HepG2 (cell line): ENCODE data around the gene CSMD2. TPM values are rescaled to one million over a fixed set of nuclear protein-coding genes. Genes with fewer than 3 reads are reported as not detected.

Source experiments
- ATAC-seq: fragments of 200-7000 bp; cut with Tn5 transposase; 3 replicates; pipeline ENCODE4 v1.9.1; 2020; ENCODE audit warnings: mild to moderate bottlenecking, moderate library complexity
- BruUV-seq: library from RNA; stranded (reverse); fragments of 400-500 nt; replicated peaks from 2 replicates; lab custom pipeline; 2021; lab: Mats Ljungman, UMichigan
- CTCF ChIA-PET: fragments of 300-600 bp; formaldehyde crosslinking; extraction: SDS; loops from one replicate; lab custom pipeline; 2021; ENCODE audit warnings: low total read pairs, inconsistent platforms, low intra/inter-chr PET ratio; lab: Yijun Ruan, JAX
- POLR2A ChIA-PET: fragments of 350-600 bp; sonication (Branson Sonifier 250); formaldehyde crosslinking; loops from one replicate; lab custom pipeline; 2020; ENCODE audit warnings: antibody characterized with exemption, inconsistent platforms; lab: Yijun Ruan, JAX
- DNase-seq: peaks from one replicate; pipeline ENCODE4 v3.0.0-alpha.2; 2015; ENCODE audit warnings: low spot score
- FAIRE-seq: peaks from 3 replicates; lab custom pipeline; 2011; peaks lifted over from hg19 to GRCh38; lab: Jason Lieb, UNC
- H2AFZ ChIP-seq: one replicate; pipeline ENCODE4 v1.6.1; 2011; ENCODE audit warnings: low read length, inconsistent platforms
- H3K27ac ChIP-seq: fragments of 300-600 bp; 3 replicates; pipeline ENCODE4 v1.8.0; 2011; ENCODE audit warnings: mixed run types, mild to moderate bottlenecking, mixed read lengths, low read length, inconsistent platforms; ENCODE audit not compliant: insufficient read depth; ENCODE audit errors: extremely low read length
- H3K27me3 ChIP-seq, 2 experiments: fragments of 200-600 bp in 1 of 2; 2 replicates in 1 of 2; 3 replicates in 1 of 2; pipeline versions ENCODE4 v1.6.0 to v1.8.0; 2011; ENCODE audit warnings: low read length in 2 of 2, mild to moderate bottlenecking in 2 of 2, moderate library complexity in 2 of 2, inconsistent platforms in 1 of 2; ENCODE audit not compliant: insufficient read depth in 2 of 2, control insufficient read depth in 1 of 2
- H3K36me3 ChIP-seq, 2 experiments: fragments of 200-600 bp in 1 of 2; replicated peaks in 1 of 2; 2 replicates in 1 of 2; 3 replicates in 1 of 2; pipeline versions ENCODE4 v1.5.1 to v1.8.0; 2011; ENCODE audit warnings: low read length in 2 of 2, inconsistent platforms in 1 of 2; ENCODE audit not compliant: insufficient read depth in 2 of 2, control insufficient read depth in 1 of 2
- H3K4me1 ChIP-seq: 2 replicates; pipeline ENCODE4 v1.5.1; 2012; ENCODE audit warnings: low read length, inconsistent platforms; ENCODE audit not compliant: insufficient read depth
- H3K4me2 ChIP-seq: 2 replicates; pipeline ENCODE4 v1.6.0; 2011; ENCODE audit warnings: low read depth, low read length, inconsistent platforms
- H3K4me3 ChIP-seq, 3 experiments: fragments of 200-600 bp in 1 of 3; sonication (generic), shearing (Covaris generic) in 1 of 3; replicated peaks in 1 of 3; 2 replicates each; pipeline ENCODE4 v1.5.1; 2011 to 2016; ENCODE audit warnings: low read length in 3 of 3, inconsistent platforms in 2 of 3, low read depth in 2 of 3, mild to moderate bottlenecking in 2 of 3, control low read depth in 1 of 3, mixed read lengths in 1 of 3; ENCODE audit not compliant: insufficient read depth in 1 of 3
- H3K79me2 ChIP-seq: one replicate; pipeline ENCODE4 v1.6.1; 2011; ENCODE audit warnings: low read length, inconsistent platforms; ENCODE audit not compliant: insufficient read depth
- H3K9ac ChIP-seq: 2 replicates; pipeline ENCODE4 v1.6.0; 2011; ENCODE audit warnings: mild to moderate bottlenecking, low read depth, low read length, inconsistent platforms; ENCODE audit not compliant: insufficient read depth
- H3K9me3 ChIP-seq: 2 replicates; pipeline ENCODE4 v1.5.1; 2012; ENCODE audit warnings: mild to moderate bottlenecking, low read length
- H4K20me1 ChIP-seq: 2 replicates; pipeline ENCODE4 v1.6.0; 2011; ENCODE audit warnings: inconsistent platforms, mild to moderate bottlenecking, low read length, moderate library complexity; ENCODE audit not compliant: insufficient read depth
- ZNF121 ChIP-seq: sonication (generic); formaldehyde crosslinking; IDR thresholded peaks from 2 replicates; pipeline ENCODE4 v1.5.0; 2020; ENCODE audit warnings: mild to moderate bottlenecking, missing genetic modification reagents
- ZNF124 ChIP-seq: sonication (generic); formaldehyde crosslinking; IDR thresholded peaks from 2 replicates; pipeline ENCODE4 v1.4.0; 2020; ENCODE audit warnings: missing genetic modification reagents
- ZNF329 ChIP-seq: sonication (generic); formaldehyde crosslinking; IDR thresholded peaks from 2 replicates; pipeline ENCODE4 v1.9.0; 2021; ENCODE audit warnings: low read depth, mild to moderate bottlenecking, missing genetic modification reagents
- ZNF850 ChIP-seq: sonication (generic); formaldehyde crosslinking; conservative IDR thresholded peaks from 2 replicates; pipeline ENCODE4 v1.9.0; 2021; ENCODE audit warnings: mild to moderate bottlenecking, missing genetic modification reagents
- WGBS: methylation state at CpG from one replicate; pipeline ENCODE4 v1.1.6; 2017; ENCODE audit warnings: low lambda C conversion rate; 5-methylcytosine and 5-hydroxymethylcytosine counted together
- in situ Hi-C: cut with HindIII; loops from 2 replicates; pipeline ENCODE4 v1.10.0; 2017; ENCODE audit warnings: low pct_unique_long_range_greater_than_20kb; ENCODE audit not compliant: extremely low pct_ligation_motif_present
- intact Hi-C: fragments of 100-400 bp; cut with micrococcal nuclease; formaldehyde crosslinking; loops from one replicate; pipeline ENCODE4 v1.10.0; 2022; ENCODE audit not compliant: unreplicated experiment
- polyA plus RNA-seq, 8 experiments: library from polyadenylated mRNA; depleted of rRNA in 3 of 8; stranded (reverse) in 7 of 8; unstranded in 1 of 8; fragments of >200 nt; fragmentation: Illumina TruSeq in 4 of 8; extraction: Trizol in 4 of 8; gene quantifications; 2 replicates each; pipeline versions ENCODE4 v1.2.1 to v1.2.3, GENCODE V29; 2011 to 2016; ENCODE audit warnings: low read depth in 4 of 8, missing spikeins in 1 of 8, mixed read lengths in 1 of 8; ENCODE audit not compliant: insufficient read depth in 1 of 8
- total RNA-seq, 5 experiments: library from RNA; depleted of rRNA; stranded (reverse); fragments of >200 nt; fragmentation: Illumina TruSeq; extraction: Trizol; gene quantifications; 2 replicates each; pipeline ENCODE4 v1.2.3, GENCODE V29; 2016; ENCODE audit warnings: low read depth in 1 of 5
- TF ChIP-seq, protein P1 (sequence below): sonication (generic); formaldehyde crosslinking; IDR thresholded peaks from 2 replicates; pipeline ENCODE4 v1.4.0; 2020; ENCODE audit warnings: missing genetic modification reagents
- TF ChIP-seq, protein P2 (sequence below): sonication (generic); formaldehyde crosslinking; IDR thresholded peaks from 2 replicates; pipeline ENCODE4 v1.4.0; 2020; ENCODE audit warnings: mild to moderate bottlenecking, missing genetic modification reagents
- TF ChIP-seq, protein P3 (sequence below): IDR thresholded peaks from 2 replicates; pipeline ENCODE4 v1.6.1; 2016; ENCODE audit warnings: low read depth

The CSMD2 gene
- total and polyA plus RNA-seq, 2 of the 13 experiments (the other 11 are each of a cell fraction or from before 2014, with no cell fraction given) = not detected

DNA sequence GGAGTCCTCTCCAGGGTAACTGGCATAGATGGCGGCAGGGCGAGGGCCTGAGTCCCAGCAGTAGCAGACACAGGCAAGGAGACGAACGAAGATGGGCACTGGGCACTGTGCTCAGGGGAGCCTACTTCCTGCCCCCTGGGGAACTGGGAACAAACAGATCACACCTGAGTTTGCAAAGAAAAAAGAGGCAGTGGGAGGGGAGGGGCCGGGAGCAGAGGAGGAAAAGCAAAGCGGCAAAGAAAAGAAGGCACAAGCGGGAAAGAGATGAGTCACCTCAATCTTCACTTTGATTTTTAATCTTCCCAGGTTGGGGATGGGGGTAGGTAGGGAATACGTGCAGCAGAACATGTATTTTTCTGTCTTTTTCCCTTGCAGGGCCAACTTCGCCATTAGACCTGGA lies 648.6 kb downstream of the CSMD2 start (continued):
- TF ChIP-seq, protein P1, sequence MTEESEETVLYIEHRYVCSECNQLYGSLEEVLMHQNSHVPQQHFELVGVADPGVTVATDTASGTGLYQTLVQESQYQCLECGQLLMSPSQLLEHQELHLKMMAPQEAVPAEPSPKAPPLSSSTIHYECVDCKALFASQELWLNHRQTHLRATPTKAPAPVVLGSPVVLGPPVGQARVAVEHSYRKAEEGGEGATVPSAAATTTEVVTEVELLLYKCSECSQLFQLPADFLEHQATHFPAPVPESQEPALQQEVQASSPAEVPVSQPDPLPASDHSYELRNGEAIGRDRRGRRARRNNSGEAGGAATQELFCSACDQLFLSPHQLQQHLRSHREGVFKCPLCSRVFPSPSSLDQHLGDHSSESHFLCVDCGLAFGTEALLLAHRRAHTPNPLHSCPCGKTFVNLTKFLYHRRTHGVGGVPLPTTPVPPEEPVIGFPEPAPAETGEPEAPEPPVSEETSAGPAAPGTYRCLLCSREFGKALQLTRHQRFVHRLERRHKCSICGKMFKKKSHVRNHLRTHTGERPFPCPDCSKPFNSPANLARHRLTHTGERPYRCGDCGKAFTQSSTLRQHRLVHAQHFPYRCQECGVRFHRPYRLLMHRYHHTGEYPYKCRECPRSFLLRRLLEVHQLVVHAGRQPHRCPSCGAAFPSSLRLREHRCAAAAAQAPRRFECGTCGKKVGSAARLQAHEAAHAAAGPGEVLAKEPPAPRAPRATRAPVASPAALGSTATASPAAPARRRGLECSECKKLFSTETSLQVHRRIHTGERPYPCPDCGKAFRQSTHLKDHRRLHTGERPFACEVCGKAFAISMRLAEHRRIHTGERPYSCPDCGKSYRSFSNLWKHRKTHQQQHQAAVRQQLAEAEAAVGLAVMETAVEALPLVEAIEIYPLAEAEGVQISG = no peak
- no peak for TF ChIP-seq ZNF329
- TF ChIP-seq ZNF121 (CRISPR knock-in tag) = no peak

DNA sequence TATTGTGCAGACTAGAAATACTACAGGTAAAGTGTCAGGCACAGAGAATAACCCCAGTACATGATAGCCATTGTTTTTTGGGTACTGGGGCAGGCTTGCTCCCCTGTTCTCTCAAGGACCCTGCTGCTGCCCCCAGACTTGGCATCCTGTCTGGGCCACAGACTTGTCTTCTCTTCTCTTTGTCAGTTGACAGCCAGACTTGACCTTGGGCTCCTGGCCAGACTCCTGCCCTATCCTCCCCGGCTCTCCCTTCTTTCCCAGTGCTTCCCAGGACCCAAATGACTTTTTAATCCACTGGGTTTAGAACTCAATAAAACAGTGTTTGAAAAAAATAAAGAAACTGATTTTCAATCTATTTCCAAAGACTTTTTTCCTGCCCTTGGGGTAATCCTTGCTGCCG lies 649.4 kb downstream of the CSMD2 start:
- H3K9ac ChIP-seq = no peak overlapping the region
- ChIA-PET CTCF (no interaction called here), POLR2A (no interaction called here)
- H3K27ac ChIP-seq = no peak overlapping the region
- TF ChIP-seq, protein P2, sequence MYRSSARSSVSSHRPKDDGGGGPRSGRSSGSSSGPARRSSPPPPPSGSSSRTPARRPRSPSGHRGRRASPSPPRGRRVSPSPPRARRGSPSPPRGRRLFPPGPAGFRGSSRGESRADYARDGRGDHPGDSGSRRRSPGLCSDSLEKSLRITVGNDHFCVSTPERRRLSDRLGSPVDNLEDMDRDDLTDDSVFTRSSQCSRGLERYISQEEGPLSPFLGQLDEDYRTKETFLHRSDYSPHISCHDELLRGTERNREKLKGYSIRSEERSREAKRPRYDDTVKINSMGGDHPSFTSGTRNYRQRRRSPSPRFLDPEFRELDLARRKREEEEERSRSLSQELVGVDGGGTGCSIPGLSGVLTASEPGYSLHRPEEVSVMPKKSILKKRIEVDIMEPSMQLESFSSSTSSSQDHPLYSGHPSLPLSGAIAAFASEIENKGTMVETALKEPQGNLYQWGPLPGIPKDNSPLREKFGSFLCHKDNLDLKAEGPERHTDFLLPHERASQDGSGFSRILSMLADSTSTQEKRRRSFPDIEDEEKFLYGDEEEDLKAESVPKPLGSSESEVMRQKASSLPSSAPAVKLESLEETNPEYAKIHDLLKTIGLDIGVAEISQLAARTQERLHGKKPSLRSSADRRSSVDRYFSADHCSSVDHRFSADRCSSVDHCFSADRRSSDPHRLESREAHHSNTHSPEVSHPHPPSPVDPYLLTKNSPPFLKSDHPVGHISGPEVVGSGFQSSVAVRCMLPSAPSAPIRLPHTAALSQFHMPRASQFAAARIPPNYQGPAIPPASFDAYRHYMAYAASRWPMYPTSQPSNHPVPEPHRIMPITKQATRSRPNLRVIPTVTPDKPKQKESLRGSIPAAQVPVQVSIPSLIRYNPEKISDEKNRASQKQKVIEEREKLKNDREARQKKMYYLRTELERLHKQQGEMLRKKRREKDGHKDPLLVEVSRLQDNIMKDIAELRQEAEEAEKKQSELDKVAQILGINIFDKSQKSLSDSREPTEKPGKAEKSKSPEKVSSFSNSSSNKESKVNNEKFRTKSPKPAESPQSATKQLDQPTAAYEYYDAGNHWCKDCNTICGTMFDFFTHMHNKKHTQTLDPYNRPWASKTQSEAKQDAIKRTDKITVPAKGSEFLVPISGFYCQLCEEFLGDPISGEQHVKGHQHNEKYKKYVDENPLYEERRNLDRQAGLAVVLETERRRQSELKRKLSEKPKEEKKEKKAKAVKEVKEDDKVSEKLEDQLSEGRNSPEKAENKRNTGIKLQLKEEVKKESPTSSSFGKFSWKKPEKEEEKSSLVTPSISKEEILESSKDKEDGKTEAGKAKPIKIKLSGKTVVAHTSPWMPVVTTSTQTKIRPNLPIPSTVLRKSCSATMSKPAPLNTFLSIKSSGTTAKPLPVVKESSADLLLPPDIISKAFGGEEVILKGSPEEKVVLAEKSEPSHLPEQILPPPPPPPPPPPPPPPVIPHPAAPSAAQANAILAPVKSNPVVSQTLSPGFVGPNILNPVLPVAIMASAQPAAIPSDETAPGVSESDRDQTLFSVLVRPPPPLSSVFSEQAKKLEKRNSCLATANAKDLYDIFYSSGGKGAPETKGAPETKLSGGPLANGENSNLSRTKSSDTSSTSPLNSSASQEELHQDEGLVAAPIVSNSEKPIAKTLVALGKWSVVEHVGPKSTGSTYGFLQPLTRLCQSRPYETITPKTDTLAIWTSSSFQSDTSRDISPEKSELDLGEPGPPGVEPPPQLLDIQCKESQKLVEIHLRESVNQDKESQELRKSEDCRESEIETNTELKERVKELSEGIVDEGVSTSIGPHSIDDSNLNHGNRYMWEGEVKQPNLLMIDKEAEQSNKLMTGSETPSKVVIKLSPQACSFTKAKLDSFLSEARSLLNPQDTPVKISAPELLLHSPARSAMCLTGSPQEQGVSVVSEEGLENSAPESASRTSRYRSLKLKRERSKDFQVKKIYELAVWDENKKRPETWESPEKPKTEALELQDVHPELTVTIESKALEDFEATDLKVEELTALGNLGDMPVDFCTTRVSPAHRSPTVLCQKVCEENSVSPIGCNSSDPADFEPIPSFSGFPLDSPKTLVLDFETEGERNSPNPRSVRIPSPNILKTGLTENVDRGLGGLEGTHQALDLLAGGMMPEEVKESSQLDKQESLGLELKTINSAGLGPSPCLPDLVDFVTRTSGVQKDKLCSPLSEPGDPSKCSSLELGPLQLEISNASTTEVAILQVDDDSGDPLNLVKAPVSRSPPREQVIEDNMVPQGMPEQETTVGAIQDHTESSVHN (CRISPR knock-in tag) = no peak
- TF ChIP-seq ZNF850 (CRISPR knock-in tag) (no peak), ZNF124 (CRISPR knock-in tag) (no peak)
- TF ChIP-seq, protein P3, sequence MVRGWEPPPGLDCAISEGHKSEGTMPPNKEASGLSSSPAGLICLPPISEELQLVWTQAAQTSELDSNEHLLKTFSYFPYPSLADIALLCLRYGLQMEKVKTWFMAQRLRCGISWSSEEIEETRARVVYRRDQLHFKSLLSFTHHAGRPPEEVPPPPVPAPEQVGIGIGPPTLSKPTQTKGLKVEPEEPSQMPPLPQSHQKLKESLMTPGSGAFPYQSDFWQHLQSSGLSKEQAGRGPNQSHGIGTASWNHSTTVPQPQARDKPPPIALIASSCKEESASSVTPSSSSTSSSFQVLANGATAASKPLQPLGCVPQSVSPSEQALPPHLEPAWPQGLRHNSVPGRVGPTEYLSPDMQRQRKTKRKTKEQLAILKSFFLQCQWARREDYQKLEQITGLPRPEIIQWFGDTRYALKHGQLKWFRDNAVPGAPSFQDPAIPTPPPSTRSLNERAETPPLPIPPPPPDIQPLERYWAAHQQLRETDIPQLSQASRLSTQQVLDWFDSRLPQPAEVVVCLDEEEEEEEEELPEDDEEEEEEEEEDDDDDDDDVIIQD (CRISPR knock-in tag) = no peak
- H3K4me1 ChIP-seq = no peaks in the 10 kb centered on the region
- no peak for FAIRE-seq
- H3K36me3 ChIP-seq = no peaks in the 10 kb centered on the region
- H3K4me2 ChIP-seq = no peak overlapping the region
- no peaks in the 10 kb centered on the region for H3K9me3 ChIP-seq
- DNase-seq = no peak
- intact Hi-C loops (no loop called here), in situ Hi-C loops (no loop called here)
- BruUV-seq = no TSS peak
- peaks cover 1 to 42% of the 10 kb centered on the region in 2 experiments; a peak in 4 of 5 replicates for H3K27me3 ChIP-seq
- no peaks in the 10 kb centered on the region for H4K20me1 ChIP-seq
- no peak for ATAC-seq
- no peak overlapping the region for H3K4me3 ChIP-seq
- H2AFZ ChIP-seq = no peak overlapping the region
- no peaks in the 10 kb centered on the region for H3K79me2 ChIP-seq
- 15% methylated on average over 2 of the region's 2 CpGs for WGBS
